Activated B cell treated with CpG ODN at 0.5 μM for 24 hours (primary cell): ENCODE results near the gene C19orf25. TPM values are rescaled to one million over a fixed set of nuclear protein-coding genes. Genes with fewer than 3 reads are reported as not detected.

Experiments used
- ATAC-seq: fragments of 200-7000 bp; cut with Tn5 transposase; one replicate; pipeline ENCODE4 v1.10.0; 2021; ENCODE audit warnings: low read depth, mild to moderate bottlenecking, moderate library complexity
- CTCF ChIA-PET: fragments of 350-600 bp; sonication (Branson Sonifier 250); formaldehyde crosslinking; loops from one replicate; lab custom pipeline; 2021; ENCODE audit warnings: antibody characterized with exemption; lab: Charles Lee
- POLR2A ChIA-PET: fragments of 350-600 bp; sonication (Branson Sonifier 250); formaldehyde crosslinking; loops from one replicate; lab custom pipeline; 2021; ENCODE audit warnings: antibody characterized with exemption; lab: Charles Lee
- DNase-seq: peaks from one replicate; pipeline ENCODE4 v3.0.0; 2022
- H3K27ac Mint-ChIP-seq: one replicate; pipeline ENCODE4 v1.8.0; 2020; ENCODE audit warnings: mixed read lengths
- H3K27me3 Mint-ChIP-seq: one replicate; pipeline ENCODE4 v1.8.0; 2021; ENCODE audit warnings: mixed read lengths
- H3K36me3 Mint-ChIP-seq: one replicate; pipeline ENCODE4 v1.8.0; 2021; ENCODE audit warnings: low read depth, mixed read lengths
- H3K4me1 Mint-ChIP-seq: one replicate; pipeline ENCODE4 v1.8.0; 2021; ENCODE audit warnings: mixed read lengths
- H3K4me3 Mint-ChIP-seq: one replicate; pipeline ENCODE4 v1.8.0; 2020; ENCODE audit warnings: mild to moderate bottlenecking, mixed read lengths
- H3K9me3 Mint-ChIP-seq: one replicate; pipeline ENCODE4 v1.8.0; 2020; ENCODE audit warnings: mixed read lengths
- intact Hi-C: fragments of 100-400 bp; cut with micrococcal nuclease; formaldehyde crosslinking; loops from one replicate; pipeline ENCODE4 v1.15.1; 2024
- total RNA-seq: library from RNA; stranded (reverse); gene quantifications from 2 replicates; pipeline ENCODE4 v1.2.3, GENCODE V29; 2022
- TF ChIP-seq, protein P1 (sequence below): fragments of 200-600 bp; IDR thresholded peaks from one replicate; pipeline ENCODE4 v1.8.0; 2022; ENCODE audit warnings: antibody characterized with exemption, mild to moderate bottlenecking

Gene C19orf25
- total RNA-seq, 1 donor from 2014 or later: 55.7 TPM

DNA sequence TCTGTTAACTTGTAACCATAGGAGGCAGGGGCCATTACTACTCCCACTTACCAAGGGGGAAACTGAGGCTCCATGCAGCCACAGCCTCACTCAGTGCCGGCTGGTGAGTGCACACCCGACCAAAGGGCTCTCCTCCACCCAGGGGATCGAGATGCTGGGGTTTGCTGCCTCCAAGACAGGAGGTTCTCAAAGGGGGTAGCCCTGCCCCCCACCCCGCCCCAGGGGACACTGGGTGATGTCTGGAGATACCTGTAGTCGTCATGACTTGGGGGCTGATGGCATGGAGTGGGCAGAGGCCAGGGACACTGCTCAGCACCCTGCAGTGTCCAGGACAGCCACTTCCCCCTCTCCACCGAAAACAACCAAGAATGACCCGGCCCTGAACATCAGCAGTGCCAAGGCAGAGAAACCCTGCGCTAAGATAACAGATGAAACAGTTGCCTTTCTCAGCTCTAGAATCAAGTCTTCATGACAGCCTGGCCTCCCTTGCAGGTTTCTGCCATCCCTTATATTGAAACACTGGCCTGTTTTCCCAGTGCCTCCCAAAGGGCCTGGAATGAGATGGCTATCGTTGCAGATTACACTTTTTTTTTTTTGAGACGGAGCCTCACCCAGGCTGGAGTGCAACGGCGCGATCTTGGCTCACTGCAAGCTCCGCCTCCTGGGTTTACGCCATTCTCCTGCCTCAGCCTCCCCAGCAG, 15.2 kb upstream of the C19orf25 start:
- H3K36me3 Mint-ChIP-seq: no peaks in the 10 kb centered on the region
- TF ChIP-seq, protein P1, sequence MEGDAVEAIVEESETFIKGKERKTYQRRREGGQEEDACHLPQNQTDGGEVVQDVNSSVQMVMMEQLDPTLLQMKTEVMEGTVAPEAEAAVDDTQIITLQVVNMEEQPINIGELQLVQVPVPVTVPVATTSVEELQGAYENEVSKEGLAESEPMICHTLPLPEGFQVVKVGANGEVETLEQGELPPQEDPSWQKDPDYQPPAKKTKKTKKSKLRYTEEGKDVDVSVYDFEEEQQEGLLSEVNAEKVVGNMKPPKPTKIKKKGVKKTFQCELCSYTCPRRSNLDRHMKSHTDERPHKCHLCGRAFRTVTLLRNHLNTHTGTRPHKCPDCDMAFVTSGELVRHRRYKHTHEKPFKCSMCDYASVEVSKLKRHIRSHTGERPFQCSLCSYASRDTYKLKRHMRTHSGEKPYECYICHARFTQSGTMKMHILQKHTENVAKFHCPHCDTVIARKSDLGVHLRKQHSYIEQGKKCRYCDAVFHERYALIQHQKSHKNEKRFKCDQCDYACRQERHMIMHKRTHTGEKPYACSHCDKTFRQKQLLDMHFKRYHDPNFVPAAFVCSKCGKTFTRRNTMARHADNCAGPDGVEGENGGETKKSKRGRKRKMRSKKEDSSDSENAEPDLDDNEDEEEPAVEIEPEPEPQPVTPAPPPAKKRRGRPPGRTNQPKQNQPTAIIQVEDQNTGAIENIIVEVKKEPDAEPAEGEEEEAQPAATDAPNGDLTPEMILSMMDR: no peak
- DNase-seq: no peak
- H3K27me3 Mint-ChIP-seq: peaks cover 7% of the 10 kb centered on the region
- intact Hi-C loops: no loop called here
- no peaks in the 10 kb centered on the region for H3K9me3 Mint-ChIP-seq
- POLR2A ChIA-PET: interaction anchor here (0.7 kb wide), 1 partner anchor 640 kb away, joined by 3 read pairs; no protein-coding TSS in a partner anchor
- peaks cover 12% of the 10 kb centered on the region for H3K4me1 Mint-ChIP-seq
- H3K4me3 Mint-ChIP-seq: no peak overlapping the region
- ATAC-seq: no peak
- H3K27ac Mint-ChIP-seq: no peak overlapping the region
- CTCF ChIA-PET: no interaction called here

DNA sequence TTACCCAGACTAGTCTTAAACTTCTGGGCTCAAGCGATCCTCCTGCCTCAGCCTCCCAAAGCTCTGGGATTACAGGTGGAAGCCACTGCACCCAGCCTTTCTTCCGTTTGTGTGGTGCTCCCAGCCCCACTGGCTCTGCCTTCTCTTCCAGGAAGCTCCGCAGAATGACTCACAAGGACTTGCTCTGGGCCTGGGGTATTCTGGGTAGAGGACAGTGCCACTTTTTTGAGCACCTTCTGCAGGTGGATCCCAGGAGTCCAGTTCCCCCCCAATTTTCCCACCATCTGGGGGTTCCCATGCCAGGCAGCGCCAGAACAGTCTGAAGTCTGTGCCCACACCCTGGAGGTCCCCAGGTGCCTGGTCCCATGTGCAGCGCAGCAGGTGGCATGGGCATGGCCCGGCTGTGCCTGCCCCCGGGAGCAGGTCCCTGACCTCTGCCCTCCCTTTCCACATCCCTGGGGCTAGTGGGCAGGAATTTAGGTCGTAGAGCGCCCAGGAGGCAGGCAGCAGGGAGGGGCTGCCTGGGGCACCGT, 13.5 kb upstream of the C19orf25 start:
- DNase-seq: no peak
- ATAC-seq: no peak
- H3K4me3 Mint-ChIP-seq: no peak overlapping the region
- TF ChIP-seq, protein P1: no peak
- H3K4me1 Mint-ChIP-seq: peaks cover 12% of the 10 kb centered on the region
- POLR2A ChIA-PET: no interaction called here
- no peaks in the 10 kb centered on the region for H3K9me3 Mint-ChIP-seq
- CTCF ChIA-PET: no interaction called here
- intact Hi-C loops: no loop called here
- peaks cover 5% of the 10 kb centered on the region for H3K27me3 Mint-ChIP-seq
- H3K36me3 Mint-ChIP-seq: no peaks in the 10 kb centered on the region
- H3K27ac Mint-ChIP-seq: no peak overlapping the region

DNA sequence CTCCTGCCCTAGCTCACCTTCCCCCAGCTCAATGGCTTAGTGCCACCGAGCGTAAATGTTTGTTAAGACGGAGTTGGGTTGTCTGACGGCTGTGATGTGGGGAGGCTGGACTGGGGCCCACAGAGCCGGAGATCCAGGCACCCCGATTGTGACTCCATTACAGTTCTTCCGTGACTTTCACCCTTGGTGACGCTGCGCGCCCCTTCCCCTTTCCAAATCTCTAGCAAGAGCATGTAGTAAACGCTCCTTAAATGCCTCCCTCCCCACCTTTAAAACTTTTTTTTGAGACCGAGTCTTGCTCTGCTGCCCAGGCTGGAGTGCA, 12.8 kb upstream of the C19orf25 start:
- Mint-ChIP-seq H3K27ac (no peak overlapping the region), H3K9me3 (no peaks in the 10 kb centered on the region), H3K36me3 (no peaks in the 10 kb centered on the region), H3K27me3 (peaks cover 5% of the 10 kb centered on the region), H3K4me3 (peak overlapping the region; percentile 66), H3K4me1 (peaks cover 12% of the 10 kb centered on the region)
- ATAC-seq (no peak), DNase-seq (no peak)
- intact Hi-C loops: no loop called here
- CTCF ChIA-PET: no interaction called here
- TF ChIP-seq, protein P1: no peak
- POLR2A ChIA-PET: interaction anchor here (1.9 kb wide), 1 partner anchor 18 kb away, joined by 5 read pairs; no protein-coding TSS in a partner anchor

DNA sequence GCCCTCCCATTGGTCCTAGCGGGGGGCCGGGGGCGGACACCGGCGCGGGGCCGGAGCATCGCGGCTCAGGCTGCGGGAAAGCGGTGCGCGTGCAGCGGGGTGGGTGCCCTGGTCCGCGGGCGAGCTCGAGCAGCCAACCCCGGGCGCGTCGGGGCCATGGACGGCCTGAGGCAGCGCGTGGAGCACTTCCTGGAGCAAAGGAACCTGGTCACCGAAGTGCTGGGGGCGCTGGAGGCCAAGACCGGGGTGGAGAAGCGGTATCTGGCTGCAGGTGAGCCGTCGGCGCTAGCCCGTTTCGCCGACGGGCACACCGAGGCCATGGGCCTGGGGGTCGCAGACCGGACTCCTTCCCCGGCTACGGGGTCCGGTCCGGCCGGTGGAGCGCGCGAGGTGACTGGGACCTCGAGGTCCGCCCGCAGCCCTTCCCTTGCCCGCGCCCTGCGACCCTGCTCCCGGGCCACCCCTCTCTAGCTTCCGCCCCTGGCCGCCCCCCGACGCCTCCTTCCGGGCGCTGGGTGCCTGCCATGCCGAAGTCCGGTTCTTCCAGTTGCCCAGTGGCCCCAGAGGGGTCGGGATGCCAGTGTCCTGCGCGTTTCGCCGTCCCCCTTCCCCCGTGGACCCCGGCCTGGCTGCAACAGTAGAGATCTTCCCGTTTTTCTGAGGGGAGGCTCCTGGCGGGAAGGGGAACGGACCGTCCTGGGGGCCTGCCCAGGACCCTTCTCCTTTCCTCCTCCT, 12.3 kb upstream of the C19orf25 start, which contains the start of gene REEP6:
Gene REEP6 (plus strand): TSS at position 68 of the 735 bp plus-strand sequence. CDS start 89 bp downstream, at position 157.
- DNase-seq: no peak
- ChIA-PET POLR2A (interaction anchor here (0.6 to 1.9 kb wide), 12 partner anchors 13 to 439 kb away, joined by 3 to 10 read pairs (median 5); partner anchors contain the start of genes CIRBP and FAM174C), CTCF (no interaction called here)
- intact Hi-C loops: no loop called here
- Mint-ChIP-seq H3K27ac (peak within 1 kb of the TSS; percentile 88), H3K4me3 (peak within 1 kb of the TSS; percentile 89), H3K27me3 (peaks cover 5% of the 10 kb centered on the region), H3K4me1 (peaks cover 12% of the 10 kb centered on the region), H3K36me3 (no peaks in the 10 kb centered on the region), H3K9me3 (no peaks in the 10 kb centered on the region)
- no peak for ATAC-seq
- TF ChIP-seq, protein P1: no peak
